ENCODE results near the gene PTPRK.

DNA sequence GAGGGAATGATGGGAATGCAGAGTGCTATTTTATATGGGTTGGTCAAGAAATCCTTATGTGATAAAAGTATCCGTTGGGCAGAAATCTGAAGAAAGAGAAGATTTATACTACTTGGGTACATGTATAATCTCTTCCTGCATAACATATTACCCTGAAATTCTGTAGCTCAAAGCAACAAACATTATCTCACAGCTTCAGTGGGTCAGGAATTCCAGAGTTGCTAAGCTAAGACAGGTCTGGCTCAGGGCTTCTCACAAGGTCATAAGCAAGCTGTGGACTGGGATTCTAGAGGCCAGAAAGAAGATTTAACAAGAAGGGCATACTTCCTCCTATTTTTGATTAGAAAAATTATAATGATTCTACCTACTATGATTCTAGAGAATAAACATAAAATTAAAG lies 447.0 kb downstream of the PTPRK start:
- TF ChIP-seq, protein P1, sequence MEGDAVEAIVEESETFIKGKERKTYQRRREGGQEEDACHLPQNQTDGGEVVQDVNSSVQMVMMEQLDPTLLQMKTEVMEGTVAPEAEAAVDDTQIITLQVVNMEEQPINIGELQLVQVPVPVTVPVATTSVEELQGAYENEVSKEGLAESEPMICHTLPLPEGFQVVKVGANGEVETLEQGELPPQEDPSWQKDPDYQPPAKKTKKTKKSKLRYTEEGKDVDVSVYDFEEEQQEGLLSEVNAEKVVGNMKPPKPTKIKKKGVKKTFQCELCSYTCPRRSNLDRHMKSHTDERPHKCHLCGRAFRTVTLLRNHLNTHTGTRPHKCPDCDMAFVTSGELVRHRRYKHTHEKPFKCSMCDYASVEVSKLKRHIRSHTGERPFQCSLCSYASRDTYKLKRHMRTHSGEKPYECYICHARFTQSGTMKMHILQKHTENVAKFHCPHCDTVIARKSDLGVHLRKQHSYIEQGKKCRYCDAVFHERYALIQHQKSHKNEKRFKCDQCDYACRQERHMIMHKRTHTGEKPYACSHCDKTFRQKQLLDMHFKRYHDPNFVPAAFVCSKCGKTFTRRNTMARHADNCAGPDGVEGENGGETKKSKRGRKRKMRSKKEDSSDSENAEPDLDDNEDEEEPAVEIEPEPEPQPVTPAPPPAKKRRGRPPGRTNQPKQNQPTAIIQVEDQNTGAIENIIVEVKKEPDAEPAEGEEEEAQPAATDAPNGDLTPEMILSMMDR (conservative IDR thresholded peaks at IDR 0.05; ENCODE audit: low read depth in 2 of 2) = no peak
- no peak for TF ChIP-seq ZNF331 (CRISPR knock-in tag; IDR thresholded peaks at IDR 0.05; ENCODE audit: low read depth)
